ENCODE measurements around the gene ATXN7L3. TPM values are rescaled to one million over a fixed set of nuclear protein-coding genes. Genes with fewer than 3 reads are reported as not detected.
A peak's percentile ranks its signal among the peaks of the same experiment; 100 is the strongest.

The ATXN7L3 gene
- total and polyA plus RNA-seq, 2 donors from 2014 or later: 20.0 to 64.8 TPM

DNA sequence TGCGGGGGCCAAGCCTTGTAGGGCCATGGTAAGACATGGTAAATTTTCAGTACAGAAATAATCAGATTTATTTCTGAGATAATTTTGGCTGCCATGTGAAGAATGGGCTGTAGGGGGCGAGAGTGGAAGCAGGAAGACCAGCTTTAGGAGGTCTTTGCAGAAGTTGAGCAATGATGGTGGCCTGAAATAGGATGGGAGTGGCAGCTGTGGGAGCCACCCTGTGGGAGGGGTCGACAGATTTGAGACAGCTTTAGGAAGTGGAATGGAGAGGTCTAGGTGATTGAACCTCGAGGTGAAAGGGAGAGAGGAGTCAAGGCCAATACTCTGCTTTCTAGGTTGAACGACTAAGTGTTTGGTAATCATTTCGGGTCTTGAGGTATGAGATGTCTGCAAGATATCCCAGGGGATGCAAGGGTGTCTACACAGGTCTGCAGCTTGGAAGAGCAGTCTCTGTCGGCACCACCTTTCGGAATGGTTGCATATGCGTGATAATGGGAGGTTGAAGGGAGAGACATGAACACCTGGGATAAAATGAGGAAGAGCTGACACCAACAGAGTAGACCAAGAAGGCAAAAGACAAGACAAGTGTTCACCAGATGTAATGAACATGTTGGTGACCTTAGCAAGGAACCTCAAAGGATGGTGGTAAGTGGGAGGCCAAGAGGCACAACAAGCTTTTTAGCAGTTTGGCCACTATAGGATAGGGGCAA lies 4.2 kb upstream of the ATXN7L3 start:
- Histone ChIP-seq H3K4me3 (ENCODE audit: low read length in 3 of 3) (no peak overlapping the region), H3K27me3 (ENCODE audit: control insufficient read depth, insufficient read depth, low read length) (no peaks in the 10 kb centered on the region), H3K4me1 (ENCODE audit: control insufficient read depth in 2 of 3, insufficient read depth in 2 of 3, low read depth in 1 of 3, low read length in 3 of 3) (peaks cover 0 to 5% (median 5%) of the 10 kb centered on the region in 3 donors), H3K36me3 (ENCODE audit: control insufficient read depth in 2 of 3, insufficient read depth in 3 of 3, low read length in 3 of 3) (peaks cover 6 to 18% (median 11%) of the 10 kb centered on the region in 3 donors), H3K9me3 (ENCODE audit: control insufficient read depth in 2 of 3, insufficient read depth in 1 of 3, low read length in 3 of 3) (no peaks in the 10 kb centered on the region), H3K9ac (ENCODE audit: low read length in 3 of 3) (no peak overlapping the region), H3K27ac (ENCODE audit: low read depth in 2 of 2, low read length in 2 of 2) (no peak overlapping the region)
- intact Hi-C loops (cut with DNase I): no loop called here
- DNase-seq (peak in 3 of 5 donors; percentile 46 to 70 (median 63)), FAIRE-seq (no peak)
- TF ChIP-seq, protein P1, sequence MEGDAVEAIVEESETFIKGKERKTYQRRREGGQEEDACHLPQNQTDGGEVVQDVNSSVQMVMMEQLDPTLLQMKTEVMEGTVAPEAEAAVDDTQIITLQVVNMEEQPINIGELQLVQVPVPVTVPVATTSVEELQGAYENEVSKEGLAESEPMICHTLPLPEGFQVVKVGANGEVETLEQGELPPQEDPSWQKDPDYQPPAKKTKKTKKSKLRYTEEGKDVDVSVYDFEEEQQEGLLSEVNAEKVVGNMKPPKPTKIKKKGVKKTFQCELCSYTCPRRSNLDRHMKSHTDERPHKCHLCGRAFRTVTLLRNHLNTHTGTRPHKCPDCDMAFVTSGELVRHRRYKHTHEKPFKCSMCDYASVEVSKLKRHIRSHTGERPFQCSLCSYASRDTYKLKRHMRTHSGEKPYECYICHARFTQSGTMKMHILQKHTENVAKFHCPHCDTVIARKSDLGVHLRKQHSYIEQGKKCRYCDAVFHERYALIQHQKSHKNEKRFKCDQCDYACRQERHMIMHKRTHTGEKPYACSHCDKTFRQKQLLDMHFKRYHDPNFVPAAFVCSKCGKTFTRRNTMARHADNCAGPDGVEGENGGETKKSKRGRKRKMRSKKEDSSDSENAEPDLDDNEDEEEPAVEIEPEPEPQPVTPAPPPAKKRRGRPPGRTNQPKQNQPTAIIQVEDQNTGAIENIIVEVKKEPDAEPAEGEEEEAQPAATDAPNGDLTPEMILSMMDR (IDR thresholded peaks at IDR 0.05; ENCODE audit: borderline replicate concordance, extremely low read depth, insufficient read depth): peak; percentile 48

DNA sequence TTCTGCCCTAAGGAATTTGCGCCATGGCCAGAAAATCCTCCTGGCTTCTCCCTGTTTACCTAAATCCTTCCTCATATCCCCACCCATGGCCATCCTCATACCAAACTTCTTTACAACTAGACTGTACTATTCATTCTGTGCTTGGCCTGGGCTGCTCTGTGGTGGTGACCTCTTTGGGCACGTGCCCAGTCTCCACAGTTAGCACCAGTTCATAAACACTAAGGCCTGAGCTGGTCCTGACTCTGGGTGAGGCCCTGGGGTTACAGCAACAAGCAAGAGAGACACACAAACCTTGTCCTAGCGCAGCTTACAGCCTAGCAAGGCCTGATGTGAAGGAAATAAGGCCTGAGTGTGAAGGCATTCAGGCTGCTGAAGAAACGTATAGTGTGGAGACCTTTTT lies 3.1 kb upstream of the ATXN7L3 start:
- Histone ChIP-seq H3K27ac (ENCODE audit: low read depth in 2 of 2, low read length in 2 of 2) (no peak overlapping the region), H3K9ac (ENCODE audit: low read length in 3 of 3) (no peak overlapping the region), H3K36me3 (ENCODE audit: control insufficient read depth in 2 of 3, insufficient read depth in 3 of 3, low read length in 3 of 3) (peaks cover 0 to 8% (median 7%) of the 10 kb centered on the region in 3 donors), H3K4me1 (ENCODE audit: control insufficient read depth in 2 of 3, insufficient read depth in 2 of 3, low read depth in 1 of 3, low read length in 3 of 3) (peaks cover 0 to 13% (median 12%) of the 10 kb centered on the region in 3 donors), H3K4me3 (ENCODE audit: low read length in 3 of 3) (no peak overlapping the region), H3K9me3 (ENCODE audit: control insufficient read depth in 2 of 3, insufficient read depth in 1 of 3, low read length in 3 of 3) (no peaks in the 10 kb centered on the region), H3K27me3 (ENCODE audit: control insufficient read depth, insufficient read depth, low read length) (no peaks in the 10 kb centered on the region)
- DNase-seq: no peak
- TF ChIP-seq, protein P1 (IDR thresholded peaks at IDR 0.05; ENCODE audit: borderline replicate concordance, extremely low read depth, insufficient read depth): no peak
- no peak for FAIRE-seq
- intact Hi-C loops (cut with DNase I): no loop called here

DNA sequence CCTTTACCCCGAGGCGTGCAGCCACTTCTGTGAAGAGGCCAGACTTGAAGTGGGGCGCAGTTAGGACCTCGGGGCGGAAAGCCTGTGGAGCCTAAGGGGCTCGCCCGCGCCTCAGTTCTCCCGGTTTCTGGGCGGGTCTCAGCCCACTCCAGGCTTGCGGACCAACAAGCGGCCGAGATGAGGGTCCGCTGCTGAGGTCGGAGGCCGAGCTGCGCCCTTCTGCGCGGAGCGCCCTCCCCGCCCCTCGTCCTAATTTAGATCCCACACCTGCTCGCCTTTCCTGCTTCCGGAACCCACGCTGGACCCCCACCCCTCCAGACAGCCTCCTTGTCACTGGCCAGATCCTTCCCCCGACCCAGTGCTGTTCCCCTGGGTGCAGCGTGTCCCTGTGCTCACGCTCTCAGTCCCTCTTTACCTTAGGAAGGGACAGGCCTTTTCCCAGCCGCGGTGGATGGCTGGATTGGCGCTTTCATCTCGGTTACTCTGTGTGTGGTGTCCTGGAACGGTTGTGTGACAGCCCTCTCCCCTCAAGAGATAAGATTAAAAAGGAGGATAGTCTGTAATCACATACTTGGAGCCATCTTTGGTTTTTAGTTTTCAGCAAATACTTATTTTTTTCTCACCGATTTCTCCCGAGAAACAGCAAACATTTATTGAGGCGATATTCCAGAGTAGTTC lies 933 bp upstream of the ATXN7L3 start:
- no peaks in the 10 kb centered on the region for H3K9me3 ChIP-seq (ENCODE audit: control insufficient read depth in 2 of 3, insufficient read depth in 1 of 3, low read length in 3 of 3)
- TF ChIP-seq, protein P1 (IDR thresholded peaks at IDR 0.05; ENCODE audit: borderline replicate concordance, extremely low read depth, insufficient read depth): no peak
- FAIRE-seq (no peak), DNase-seq (peak in 1 of 5 donors; percentile 37)
- peak overlapping the region; percentile 5 to 90 (median 86) for H3K9ac ChIP-seq (ENCODE audit: low read length in 3 of 3)
- H3K27ac ChIP-seq (ENCODE audit: low read depth in 2 of 2, low read length in 2 of 2): peak overlapping the region; percentile 91 to 95
- intact Hi-C loops (cut with DNase I): no loop called here
- no peaks in the 10 kb centered on the region for H3K27me3 ChIP-seq (ENCODE audit: control insufficient read depth, insufficient read depth, low read length)
- peak overlapping the region; percentile 40 to 87 (median 55) for H3K4me3 ChIP-seq (ENCODE audit: low read length in 3 of 3)
- H3K4me1 ChIP-seq (ENCODE audit: control insufficient read depth in 2 of 3, insufficient read depth in 2 of 3, low read depth in 1 of 3, low read length in 3 of 3): peaks cover 0 to 14% (median 12%) of the 10 kb centered on the region in 3 donors
- H3K36me3 ChIP-seq (ENCODE audit: control insufficient read depth in 2 of 3, insufficient read depth in 3 of 3, low read length in 3 of 3): peaks cover 0 to 11% (median 0%) of the 10 kb centered on the region in 3 donors
